Measurements from ENCODE around the gene CARD11.
A peak's percentile ranks its signal among the peaks of the same experiment; 100 is the strongest.

Gene CARD11

GRCh38 chr7:3082386-3082785 is 38.7 kb upstream of the CARD11 start:
- no peaks in the 10 kb centered on the region; a peak in 1 of 22 replicates for H3K36me3 ChIP-seq
- peak overlapping the region in 8 of 11 experiments; percentile 53 to 76 (median 69); a peak in 16 of 22 replicates for H3K27ac ChIP-seq
- H3K4me3 ChIP-seq, result peak overlapping the region in 1 of 10 experiments; percentile 17; a peak in 1 of 20 replicates
- TF ChIP-seq Cebpa-rat (IDR thresholded peaks at IDR 0.05), result peak in 8 of 11 experiments; percentile 71 to 92 (median 86); a peak in 17 of 22 replicates
- peak overlapping the region in 8 of 11 experiments; percentile 28 to 70 (median 50); a peak in 18 of 22 replicates for H3K4me2 ChIP-seq
- peaks cover 0 to 14% (median 0%) of the 10 kb centered on the region in 11 experiments; a peak in 2 of 22 replicates for H3K27me3 ChIP-seq
- peaks cover 28 to 62% (median 48%) of the 10 kb centered on the region in 11 experiments for H3K9me3 ChIP-seq (replicated peaks in 1 of 11)
- peak overlapping the region in 4 of 11 experiments; percentile 21 to 35 (median 28); a peak in 4 of 22 replicates for H3K9ac ChIP-seq
- no peaks in the 10 kb centered on the region for H4K20me1 ChIP-seq
- H3K4me1 ChIP-seq, result peaks cover 7 to 81% (median 66%) of the 10 kb centered on the region in 10 experiments; a peak in 18 of 20 replicates

DNA sequence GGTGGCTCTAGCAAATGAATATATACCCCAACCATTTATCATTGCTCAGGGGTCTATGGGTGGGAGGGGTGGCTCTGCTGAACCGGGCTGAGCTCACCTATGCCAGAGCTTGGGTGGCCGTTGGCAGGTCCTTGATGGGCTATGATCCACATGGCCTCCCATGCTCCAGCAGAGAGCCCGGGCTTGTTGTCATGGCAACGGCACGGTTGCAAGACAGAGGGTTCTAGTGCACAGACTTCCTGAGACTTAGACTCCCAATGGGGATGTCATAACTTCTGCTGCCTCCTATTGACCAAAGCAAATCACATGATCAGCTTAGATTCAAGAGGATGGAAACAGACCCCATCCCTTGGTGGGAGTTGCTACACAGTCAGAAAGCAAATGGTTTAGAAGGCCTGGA is 36.4 kb upstream of the CARD11 start:
- Histone ChIP-seq H3K36me3 (peaks cover 0 to 5% (median 0%) of the 10 kb centered on the region in 11 experiments; a peak in 2 of 22 replicates), H4K20me1 (no peaks in the 10 kb centered on the region), H3K9ac (no peak overlapping the region), H3K9me3 (replicated peaks in 1 of 11) (peaks cover 45 to 80% (median 68%) of the 10 kb centered on the region in 11 experiments), H3K4me2 (no peak overlapping the region), H3K27me3 (peaks cover 0 to 16% (median 0%) of the 10 kb centered on the region in 11 experiments; a peak in 2 of 22 replicates), H3K4me3 (no peak overlapping the region), H3K4me1 (peaks cover 7 to 67% (median 57%) of the 10 kb centered on the region in 10 experiments; a peak in 18 of 20 replicates), H3K27ac (0 out of 22 replicates have a peak overlapping the region, but pooled peaks of 1 of the 11 experiments have one; percentile 72)
- TF ChIP-seq Cebpa-rat (IDR thresholded peaks at IDR 0.05), result no peak

GRCh38 chr7:3078514-3078913 is 34.8 kb upstream of the CARD11 start:
- no peak for TF ChIP-seq Cebpa-rat (IDR thresholded peaks at IDR 0.05)
- Histone ChIP-seq H3K9me3 (replicated peaks in 1 of 11) (peaks cover 42 to 69% (median 60%) of the 10 kb centered on the region in 11 experiments), H3K27ac (peak overlapping the region in 4 of 11 experiments; percentile 42 to 60 (median 46); a peak in 8 of 22 replicates), H3K4me1 (peaks cover 7 to 61% (median 46%) of the 10 kb centered on the region in 10 experiments; a peak in 18 of 20 replicates), H3K36me3 (peaks cover 0 to 5% (median 0%) of the 10 kb centered on the region in 11 experiments; a peak in 2 of 22 replicates), H3K4me2 (peak overlapping the region; percentile 11 to 70 (median 54); a peak in 20 of 22 replicates), H3K4me3 (no peak overlapping the region), H3K9ac (peak overlapping the region in 5 of 11 experiments; percentile 2 to 42 (median 37); a peak in 6 of 22 replicates), H3K27me3 (peaks cover 0 to 16% (median 0%) of the 10 kb centered on the region in 11 experiments; a peak in 2 of 22 replicates), H4K20me1 (no peaks in the 10 kb centered on the region)

- H3K4me2 ChIP-seq, result no peak overlapping the region
- H3K27me3 ChIP-seq, result peaks cover 0 to 16% (median 0%) of the 10 kb centered on the region in 11 experiments; a peak in 2 of 22 replicates
- no peak overlapping the region for H3K27ac ChIP-seq
- no peak overlapping the region for H3K9ac ChIP-seq
- H3K4me3 ChIP-seq, result no peak overlapping the region
- H3K9me3 ChIP-seq (replicated peaks in 1 of 11), result peaks cover 36 to 56% (median 46%) of the 10 kb centered on the region in 11 experiments
- H4K20me1 ChIP-seq, result no peaks in the 10 kb centered on the region
- no peak for TF ChIP-seq Cebpa-rat (IDR thresholded peaks at IDR 0.05)
- H3K4me1 ChIP-seq, result peaks cover 7 to 43% (median 27%) of the 10 kb centered on the region in 10 experiments; a peak in 18 of 20 replicates
- peaks cover 0 to 5% (median 0%) of the 10 kb centered on the region in 11 experiments; a peak in 2 of 22 replicates for H3K36me3 ChIP-seq
Observed at GRCh38 chr7:3076700-3077099, 33.0 kb upstream of the CARD11 start.

- peaks cover 0 to 16% (median 0%) of the 10 kb centered on the region in 11 experiments; a peak in 2 of 22 replicates for H3K27me3 ChIP-seq
- no peak overlapping the region; a peak in 1 of 20 replicates for H3K4me3 ChIP-seq
- no peak for TF ChIP-seq Cebpa-rat (IDR thresholded peaks at IDR 0.05)
- peaks cover 36 to 56% (median 46%) of the 10 kb centered on the region in 11 experiments for H3K9me3 ChIP-seq (replicated peaks in 1 of 11)
- no peak overlapping the region for H3K4me2 ChIP-seq
- H4K20me1 ChIP-seq, result no peaks in the 10 kb centered on the region
- H3K36me3 ChIP-seq, result peaks cover 0 to 5% (median 0%) of the 10 kb centered on the region in 11 experiments; a peak in 2 of 22 replicates
- H3K4me1 ChIP-seq, result peaks cover 7 to 38% (median 23%) of the 10 kb centered on the region in 10 experiments; a peak in 18 of 20 replicates
- H3K9ac ChIP-seq, result no peak overlapping the region
- H3K27ac ChIP-seq, result no peak overlapping the region
Observed at GRCh38 chr7:3076163-3076562, 32.5 kb upstream of the CARD11 start.

- Histone ChIP-seq H3K9ac (no peak overlapping the region), H3K27ac (no peak overlapping the region), H3K36me3 (peaks cover 0 to 5% (median 0%) of the 10 kb centered on the region in 11 experiments; a peak in 1 of 22 replicates), H4K20me1 (no peaks in the 10 kb centered on the region), H3K27me3 (peaks cover 0 to 16% (median 0%) of the 10 kb centered on the region in 11 experiments; a peak in 2 of 22 replicates), H3K9me3 (replicated peaks in 1 of 11) (peaks cover 37 to 56% (median 46%) of the 10 kb centered on the region in 11 experiments), H3K4me3 (no peak overlapping the region), H3K4me2 (no peak overlapping the region), H3K4me1 (peaks cover 7 to 37% (median 23%) of the 10 kb centered on the region in 10 experiments; a peak in 18 of 20 replicates)
- TF ChIP-seq Cebpa-rat (IDR thresholded peaks at IDR 0.05), result peak in 1 of 11 experiments; percentile 34; a peak in 1 of 22 replicates
Observed at GRCh38 chr7:3075441-3075840, 31.8 kb upstream of the CARD11 start.

DNA sequence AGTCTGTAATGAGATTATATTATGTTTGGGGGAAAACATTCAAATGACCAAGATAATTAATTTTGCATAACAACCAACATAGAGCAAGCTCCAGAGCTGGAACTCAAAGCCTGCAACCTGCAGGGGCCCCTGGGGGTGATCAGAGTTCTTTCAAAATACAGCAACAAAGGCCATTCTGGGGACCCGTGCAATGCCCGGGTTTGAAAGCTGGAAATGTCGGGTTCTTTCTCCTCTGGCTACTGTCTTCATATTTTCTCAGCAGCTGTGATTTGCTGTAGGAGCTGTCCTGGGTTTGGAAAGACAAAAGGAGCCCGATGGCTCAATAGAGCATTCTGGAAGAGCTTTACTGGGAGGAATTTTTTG is 30.8 kb upstream of the CARD11 start:
- Histone ChIP-seq H3K36me3 (peaks cover 0 to 5% (median 0%) of the 10 kb centered on the region in 11 experiments; a peak in 1 of 22 replicates), H3K9ac (no peak overlapping the region), H3K4me3 (no peak overlapping the region), H3K27ac (no peak overlapping the region), H3K9me3 (replicated peaks in 1 of 11) (peaks cover 31 to 56% (median 41%) of the 10 kb centered on the region in 11 experiments), H3K27me3 (peaks cover 0 to 25% (median 0%) of the 10 kb centered on the region in 11 experiments; a peak in 5 of 22 replicates), H3K4me1 (peaks cover 13 to 42% (median 33%) of the 10 kb centered on the region in 10 experiments), H4K20me1 (no peaks in the 10 kb centered on the region), H3K4me2 (no peak overlapping the region)
- TF ChIP-seq Cebpa-rat (IDR thresholded peaks at IDR 0.05), result no peak

DNA sequence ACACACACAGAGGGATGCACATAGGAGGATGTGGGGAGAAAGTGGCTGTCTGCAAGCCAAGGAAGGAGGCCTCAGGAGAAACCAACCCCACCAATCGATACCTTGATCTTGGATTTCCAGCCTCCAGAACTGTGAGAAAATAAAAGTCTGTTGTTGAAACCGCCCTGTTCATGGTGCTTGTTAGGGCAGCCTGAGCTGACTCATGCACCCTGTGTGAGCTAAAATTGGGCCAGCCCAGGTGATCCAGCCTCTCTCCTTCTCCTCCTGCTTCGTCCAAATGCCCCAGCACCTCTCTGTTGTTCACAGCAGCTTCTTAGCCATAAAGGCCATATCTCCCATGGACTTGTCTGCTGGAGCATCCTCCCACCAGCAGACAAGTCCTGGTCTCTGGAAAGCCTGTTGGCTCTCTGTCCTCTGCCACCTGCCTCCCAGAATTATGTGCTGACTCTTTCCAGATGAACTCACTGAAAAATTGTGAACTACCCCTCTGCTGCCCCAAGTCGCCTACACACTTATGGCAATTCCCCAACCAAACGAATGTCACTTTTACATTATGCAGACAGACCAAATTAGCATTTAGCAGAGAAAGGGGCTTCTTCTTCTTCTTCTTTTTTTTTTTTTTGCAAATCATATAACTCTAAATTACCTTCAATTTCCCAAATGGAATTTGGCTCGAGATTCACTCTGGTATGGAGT is 30.2 kb upstream of the CARD11 start:
- TF ChIP-seq Cebpa-rat (IDR thresholded peaks at IDR 0.05), result no peak
- Histone ChIP-seq H3K27ac (no peak overlapping the region), H3K4me3 (no peak overlapping the region), H3K27me3 (peaks cover 0 to 30% (median 0%) of the 10 kb centered on the region in 11 experiments; a peak in 5 of 22 replicates), H3K9me3 (replicated peaks in 1 of 11) (peaks cover 30 to 55% (median 40%) of the 10 kb centered on the region in 11 experiments), H4K20me1 (no peaks in the 10 kb centered on the region), H3K9ac (no peak overlapping the region), H3K36me3 (peaks cover 0 to 5% (median 0%) of the 10 kb centered on the region in 11 experiments; a peak in 1 of 22 replicates), H3K4me1 (peaks cover 19 to 42% (median 33%) of the 10 kb centered on the region in 10 experiments), H3K4me2 (no peak overlapping the region)
